ENCODE data around the gene NUDT3.
"Not testable (repeated sequence)": the region's sequence is repeated elsewhere in the genome, so short reads cannot be mapped to it uniquely, and the experiment has no call there.

The NUDT3 gene

GRCh38 chr6:34280216-34280615 lies 112.3 kb downstream of the NUDT3 start:
- no peak for FAIRE-seq

GRCh38 chr6:34278833-34279232 lies 113.6 kb downstream of the NUDT3 start:
- FAIRE-seq: no peak

GRCh38 chr6:34277763-34278112 lies 114.7 kb downstream of the NUDT3 start:
- no peak for FAIRE-seq

GRCh38 chr6:34276881-34277762 lies 115.3 kb downstream of the NUDT3 start:
- FAIRE-seq: no peak

- no peak for FAIRE-seq
These were observed 116.3 kb downstream of the NUDT3 start for GRCh38 chr6:34276191-34276590.

- FAIRE-seq: no peak
These were observed 117.2 kb downstream of the NUDT3 start for GRCh38 chr6:34275128-34275804.

- FAIRE-seq: no peak
These were observed 118.3 kb downstream of the NUDT3 start for GRCh38 chr6:34274129-34274528.

- no peak for FAIRE-seq
These were observed 119.1 kb downstream of the NUDT3 start for GRCh38 chr6:34273242-34273805.

GRCh38 chr6:34272013-34272926 lies 120.2 kb downstream of the NUDT3 start:
- FAIRE-seq: no peak

GRCh38 chr6:34269658-34270341 lies 122.7 kb downstream of the NUDT3 start:
- not testable (repeated sequence) for FAIRE-seq

- not testable (repeated sequence) for FAIRE-seq
These were observed 123.3 kb downstream of the NUDT3 start for GRCh38 chr6:34269132-34269531.

- no peak for FAIRE-seq
These were observed 124.7 kb downstream of the NUDT3 start for GRCh38 chr6:34267746-34268145.

GRCh38 chr6:34263484-34263883 lies 129.0 kb downstream of the NUDT3 start:
- FAIRE-seq: not testable (repeated sequence)

- no peak for FAIRE-seq
These were observed 131.7 kb downstream of the NUDT3 start for GRCh38 chr6:34260576-34261267.

- no peak for FAIRE-seq
These were observed 132.9 kb downstream of the NUDT3 start for GRCh38 chr6:34259529-34260069.

GRCh38 chr6:34252395-34252794 lies 140.1 kb downstream of the NUDT3 start:
- FAIRE-seq: not testable (repeated sequence)

GRCh38 chr6:34249469-34250261 lies 142.8 kb downstream of the NUDT3 start:
- no peak for FAIRE-seq

- peak; percentile 72 for FAIRE-seq
These were observed 143.6 kb downstream of the NUDT3 start, which contains the start of gene SMIM29 for GRCh38 chr6:34248727-34249468. TSS of gene SMIM29 (minus strand) at chr6:34249006. CDS start at chr6:34247791, 1,215 bp downstream.

GRCh38 chr6:34248198-34248726 lies 144.2 kb downstream of the NUDT3 start:
- FAIRE-seq: no peak
